A673 (cell line): ENCODE data around the gene SHANK1. TPM values are rescaled to one million over a fixed set of nuclear protein-coding genes. Genes with fewer than 3 reads are reported as not detected.

ENCODE experiments used
- BruUV-seq: library from RNA; stranded (reverse); fragments of 400-500 nt; replicated peaks from 2 replicates; lab custom pipeline; 2021; lab: Mats Ljungman, UMichigan
- CTCF ChIA-PET: fragments of 300-600 bp; sonication (Branson Sonifier 250); formaldehyde crosslinking; loops from one replicate; lab custom pipeline; 2022; ENCODE audit warnings: antibody characterized with exemption; lab: Charles Lee
- POLR2A ChIA-PET: fragments of 300-600 bp; sonication (Branson Sonifier 250); formaldehyde crosslinking; loops from one replicate; lab custom pipeline; 2022; ENCODE audit warnings: antibody characterized with exemption; ENCODE audit not compliant: low non-redundant PET; lab: Charles Lee
- DNase-seq: peaks from one replicate; pipeline ENCODE4 v3.0.0-alpha.2; 2015; ENCODE audit warnings: low spot score
- H3K27ac ChIP-seq: fragments of 200-600 bp; sonication (generic); 2 replicates; pipeline ENCODE4 v1.5.1; 2016; ENCODE audit warnings: mixed run types, low read depth, mild to moderate bottlenecking, mixed read lengths, antibody characterized with exemption, low read length; ENCODE audit not compliant: poor library complexity, severe bottlenecking
- H3K27me3 ChIP-seq: fragments of 200-600 bp; sonication (generic); replicated peaks from 2 replicates; pipeline ENCODE4 v1.6.1; 2017; ENCODE audit warnings: mixed run types, low read depth, mild to moderate bottlenecking, mixed read lengths, antibody characterized with exemption, low read length; ENCODE audit not compliant: insufficient read depth, poor library complexity
- H3K36me3 ChIP-seq: fragments of 200-600 bp; sonication (generic); 2 replicates; pipeline ENCODE4 v1.6.1; 2016; ENCODE audit warnings: mixed run types, mild to moderate bottlenecking, mixed read lengths, antibody characterized with exemption, low read length; ENCODE audit not compliant: insufficient read depth, poor library complexity, severe bottlenecking
- H3K4me1 ChIP-seq: fragments of 200-600 bp; sonication (generic); 2 replicates; pipeline ENCODE4 v1.6.1; 2017; ENCODE audit warnings: mixed run types, mild to moderate bottlenecking, mixed read lengths, antibody characterized with exemption, low read length; ENCODE audit not compliant: insufficient read depth, poor library complexity, severe bottlenecking
- H3K4me3 ChIP-seq: fragments of 200-600 bp; sonication (generic); 2 replicates; pipeline ENCODE4 v1.5.1; 2016; ENCODE audit warnings: low read depth, mixed run types, mild to moderate bottlenecking, mixed read lengths, low read length; ENCODE audit not compliant: poor library complexity, severe bottlenecking
- H3K9me3 ChIP-seq: fragments of 200-600 bp; sonication (generic); 2 replicates; pipeline ENCODE4 v1.6.1; 2016; ENCODE audit warnings: mixed run types, low read depth, mild to moderate bottlenecking, mixed read lengths, antibody characterized with exemption, low read length; ENCODE audit not compliant: poor library complexity, severe bottlenecking
- EZH2 ChIP-seq: fragments of 200-600 bp; sonication (generic); IDR thresholded peaks from 2 replicates; pipeline ENCODE4 v1.6.1; 2017; ENCODE audit warnings: borderline replicate concordance, low read depth, mild to moderate bottlenecking, mixed read lengths, antibody characterized with exemption, low read length; ENCODE audit not compliant: poor library complexity, severe bottlenecking
- intact Hi-C: fragments of 100-400 bp; cut with micrococcal nuclease; formaldehyde crosslinking; loops from one replicate; pipeline ENCODE4 v1.10.0; 2022; ENCODE audit not compliant: unreplicated experiment
- total RNA-seq: library from RNA; stranded (reverse); gene quantifications from 2 replicates; pipeline ENCODE4 v1.2.3, GENCODE V29; 2021
- TF ChIP-seq, protein P1 (sequence below): fragments of 300-800, 200-600 bp; sonication (generic); conservative IDR thresholded peaks from 2 replicates; pipeline ENCODE4 v1.5.1; 2017; ENCODE audit warnings: low read depth, mild to moderate bottlenecking, antibody characterized with exemption, low read length, moderate library complexity, mixed read lengths

The SHANK1 gene
- total RNA-seq, 1 experiment from 2014 or later = 69.7 TPM

DNA sequence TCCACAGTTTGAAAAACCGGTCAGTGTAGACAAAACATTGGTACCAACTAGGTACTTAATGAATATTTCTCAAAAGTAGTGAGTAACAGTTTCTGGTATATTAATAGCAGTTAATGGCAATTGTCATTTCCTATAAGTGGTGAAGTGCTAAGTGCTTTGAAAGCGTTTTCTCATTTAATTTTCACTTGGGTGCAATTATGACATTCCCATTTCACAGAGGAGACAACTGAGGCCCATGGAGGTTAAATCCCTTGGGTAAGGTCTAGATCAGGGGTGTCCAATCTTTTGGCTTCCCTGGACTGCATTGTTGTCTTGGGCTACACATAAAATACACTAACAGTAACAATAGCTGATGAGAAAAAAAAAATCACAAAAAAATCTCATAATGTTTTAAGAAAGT, 79.2 kb downstream of the SHANK1 start:
- no peak overlapping the region for H3K4me3 ChIP-seq

DNA sequence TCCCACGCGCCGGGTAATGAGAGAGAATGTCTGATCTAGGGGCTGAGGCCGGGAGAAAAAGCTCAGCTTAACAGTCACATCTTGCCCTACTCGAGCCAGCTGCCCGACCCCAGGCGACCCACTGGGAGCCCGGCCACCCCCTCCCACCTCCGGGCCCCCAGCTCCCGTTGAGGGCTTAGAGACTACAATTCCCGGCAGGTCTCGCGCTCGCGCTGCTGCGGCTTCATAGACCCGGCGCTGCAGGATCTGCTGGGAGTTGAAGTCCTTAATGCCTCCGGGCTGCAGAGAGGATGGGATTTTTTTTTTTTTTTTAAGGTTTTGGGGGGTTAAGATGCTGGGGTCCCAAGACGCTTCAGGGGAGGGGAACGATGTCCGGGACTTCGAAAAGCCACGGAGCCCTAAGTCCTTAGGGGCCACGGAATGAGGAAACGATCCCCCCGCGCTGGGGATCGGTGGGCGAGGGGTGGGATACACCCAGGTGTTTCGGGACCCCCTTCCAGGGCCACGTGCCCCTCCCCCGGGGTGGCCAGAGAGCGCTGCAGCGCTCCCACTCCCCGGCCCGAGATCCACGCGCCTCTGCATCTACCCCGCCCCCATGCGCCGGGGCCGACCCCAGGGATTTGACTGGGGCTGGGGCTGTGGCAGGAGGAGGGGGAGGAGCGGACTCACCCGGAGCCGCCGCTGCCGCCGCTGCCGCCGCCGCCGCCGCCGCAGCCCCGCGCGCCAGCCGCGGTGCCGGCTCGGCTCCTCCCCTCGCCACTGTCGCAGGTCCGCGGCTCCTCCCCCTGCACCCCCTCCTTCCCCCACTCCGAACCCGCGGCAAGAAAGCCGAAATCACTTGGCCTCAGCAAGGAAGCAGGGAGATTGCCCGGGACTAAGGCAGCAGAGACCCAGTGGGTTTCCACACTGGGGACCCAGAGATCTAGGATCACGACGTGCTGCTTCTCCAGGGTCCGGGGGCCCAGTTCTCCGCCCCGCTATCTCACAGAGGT, 80.2 kb downstream of the SHANK1 start, which contains the start of gene SYT3:
SYT3 (minus strand) TSS at position 761 of the 992 bp plus-strand sequence. CDS start 2,470 bp downstream, outside the sequence.
- DNase-seq = peak; percentile 81
- BruUV-seq = no TSS peak
- no peak for TF ChIP-seq EZH2
- TF ChIP-seq, protein P1, sequence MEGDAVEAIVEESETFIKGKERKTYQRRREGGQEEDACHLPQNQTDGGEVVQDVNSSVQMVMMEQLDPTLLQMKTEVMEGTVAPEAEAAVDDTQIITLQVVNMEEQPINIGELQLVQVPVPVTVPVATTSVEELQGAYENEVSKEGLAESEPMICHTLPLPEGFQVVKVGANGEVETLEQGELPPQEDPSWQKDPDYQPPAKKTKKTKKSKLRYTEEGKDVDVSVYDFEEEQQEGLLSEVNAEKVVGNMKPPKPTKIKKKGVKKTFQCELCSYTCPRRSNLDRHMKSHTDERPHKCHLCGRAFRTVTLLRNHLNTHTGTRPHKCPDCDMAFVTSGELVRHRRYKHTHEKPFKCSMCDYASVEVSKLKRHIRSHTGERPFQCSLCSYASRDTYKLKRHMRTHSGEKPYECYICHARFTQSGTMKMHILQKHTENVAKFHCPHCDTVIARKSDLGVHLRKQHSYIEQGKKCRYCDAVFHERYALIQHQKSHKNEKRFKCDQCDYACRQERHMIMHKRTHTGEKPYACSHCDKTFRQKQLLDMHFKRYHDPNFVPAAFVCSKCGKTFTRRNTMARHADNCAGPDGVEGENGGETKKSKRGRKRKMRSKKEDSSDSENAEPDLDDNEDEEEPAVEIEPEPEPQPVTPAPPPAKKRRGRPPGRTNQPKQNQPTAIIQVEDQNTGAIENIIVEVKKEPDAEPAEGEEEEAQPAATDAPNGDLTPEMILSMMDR = no peak
- no peaks in the 10 kb centered on the region for H3K4me1 ChIP-seq
- H3K4me3 ChIP-seq = peak within 1 kb of the TSS; percentile 56
- H3K36me3 ChIP-seq = no peaks in the 10 kb centered on the region
- intact Hi-C loops = no loop called here
- H3K27ac ChIP-seq = no peak within 1 kb of the TSS
- CTCF ChIA-PET = interaction anchor here (0.7 kb wide), 1 partner anchor 255 kb away, joined by 4 read pairs; the partner anchor contains the start of gene POLD1
- POLR2A ChIA-PET = interaction anchor here (0.6 to 0.7 kb wide), 3 partner anchors 11 to 1259 kb away, joined by 3 to 4 read pairs (median 4); no protein-coding TSS in a partner anchor
- H3K27me3 ChIP-seq = peaks cover 21% of the 10 kb centered on the region
- H3K9me3 ChIP-seq = no peaks in the 10 kb centered on the region

More for the DNA sequence above, 79.2 kb downstream of the SHANK1 start:
- H3K27me3 ChIP-seq = peaks cover 30% of the 10 kb centered on the region
- H3K27ac ChIP-seq = no peak overlapping the region
- ChIA-PET CTCF (no interaction called here), POLR2A (no interaction called here)
- H3K4me1 ChIP-seq = no peaks in the 10 kb centered on the region
- BruUV-seq = no TSS peak
- no peak for DNase-seq
- no peaks in the 10 kb centered on the region for H3K36me3 ChIP-seq
- H3K9me3 ChIP-seq = no peaks in the 10 kb centered on the region
- TF ChIP-seq, protein P1 = no peak
- no peak for TF ChIP-seq EZH2
- intact Hi-C loops = no loop called here

DNA sequence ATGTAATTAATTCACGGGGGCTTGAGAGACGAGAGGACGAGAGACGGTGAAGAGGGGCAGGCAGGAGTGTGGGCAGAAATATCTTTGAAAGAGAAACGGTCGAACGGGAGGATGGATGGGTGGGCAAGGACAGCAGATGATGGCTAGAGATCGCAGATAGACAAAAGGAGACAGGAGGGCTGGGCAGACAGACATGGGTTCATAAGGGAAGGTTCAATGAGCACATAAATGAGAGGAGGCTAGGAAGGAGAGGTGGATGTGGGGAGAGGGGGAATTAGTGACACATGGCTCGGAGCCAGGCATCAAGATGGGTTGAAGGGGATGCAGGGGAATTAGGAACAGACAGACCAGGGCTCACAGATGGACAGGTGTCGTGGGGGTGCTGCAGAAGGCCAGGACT, 81.0 kb downstream of the SHANK1 start:
- TF ChIP-seq, protein P1 = no peak
- TF ChIP-seq EZH2 = no peak
- peaks cover 19% of the 10 kb centered on the region for H3K27me3 ChIP-seq
- intact Hi-C loops = no loop called here
- ChIA-PET POLR2A (interaction anchor here (0.6 to 0.7 kb wide), 3 partner anchors 10 to 1260 kb away, joined by 3 to 4 read pairs (median 4); no protein-coding TSS in a partner anchor), CTCF (interaction anchor here (0.7 kb wide), 1 partner anchor 254 kb away, joined by 4 read pairs; the partner anchor contains the start of gene POLD1)
- peaks cover 8% of the 10 kb centered on the region for H3K9me3 ChIP-seq
- no peak overlapping the region for H3K27ac ChIP-seq
- no peaks in the 10 kb centered on the region for H3K36me3 ChIP-seq
- no peaks in the 10 kb centered on the region for H3K4me1 ChIP-seq
- H3K4me3 ChIP-seq = no peak overlapping the region
- no peak for DNase-seq
- BruUV-seq = no TSS peak
